PFSK-1 (cell line): ENCODE measurements around the gene CCSER2.

Experiments used
- FOXP2 ChIP-seq: optimal IDR thresholded peaks from 2 replicates; pipeline ENCODE3; 2011; ENCODE audit warnings: borderline replicate concordance, control low read depth, inconsistent platforms; ENCODE audit not compliant: insufficient read depth; ENCODE audit errors: extremely low read length, extremely low read depth
- POLR2AphosphoS5 ChIP-seq: IDR thresholded peaks from 2 replicates; pipeline ENCODE4 v1.6.1; 2012; ENCODE audit warnings: low read depth, mild to moderate bottlenecking, control low read depth, low read length, moderate library complexity
- TF ChIP-seq, protein P1 (sequence below), 2 experiments: IDR thresholded peaks; 2 replicates each; pipeline versions ENCODE4 v1.6.1 to v1.8.0; 2011 to 2012; ENCODE audit warnings: low read depth in 2 of 2, low read length in 2 of 2, control low read depth in 1 of 2, inconsistent platforms in 1 of 2, mild to moderate bottlenecking in 1 of 2, moderate library complexity in 1 of 2; ENCODE audit not compliant: insufficient read depth in 1 of 2

DNA sequence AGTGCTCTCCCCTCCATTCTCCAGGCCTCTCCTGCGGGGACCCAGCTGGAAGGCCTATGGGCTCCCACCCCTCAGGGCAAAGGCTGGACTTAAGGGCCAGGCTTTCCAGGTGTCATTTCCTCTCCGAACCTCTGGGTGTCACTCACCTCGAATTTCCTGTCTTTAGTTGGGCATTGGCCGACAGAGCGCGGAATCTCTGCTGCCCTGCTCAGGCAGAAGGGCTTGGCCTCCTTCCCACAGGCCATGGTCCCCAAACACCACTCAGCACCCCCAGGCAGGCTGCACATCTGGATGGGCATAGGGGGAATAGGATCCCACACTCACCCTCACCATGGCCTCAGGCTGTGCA, 212.9 kb downstream of the CCSER2 start:
- no peak for TF ChIP-seq POLR2AphosphoS5
- TF ChIP-seq, protein P1, sequence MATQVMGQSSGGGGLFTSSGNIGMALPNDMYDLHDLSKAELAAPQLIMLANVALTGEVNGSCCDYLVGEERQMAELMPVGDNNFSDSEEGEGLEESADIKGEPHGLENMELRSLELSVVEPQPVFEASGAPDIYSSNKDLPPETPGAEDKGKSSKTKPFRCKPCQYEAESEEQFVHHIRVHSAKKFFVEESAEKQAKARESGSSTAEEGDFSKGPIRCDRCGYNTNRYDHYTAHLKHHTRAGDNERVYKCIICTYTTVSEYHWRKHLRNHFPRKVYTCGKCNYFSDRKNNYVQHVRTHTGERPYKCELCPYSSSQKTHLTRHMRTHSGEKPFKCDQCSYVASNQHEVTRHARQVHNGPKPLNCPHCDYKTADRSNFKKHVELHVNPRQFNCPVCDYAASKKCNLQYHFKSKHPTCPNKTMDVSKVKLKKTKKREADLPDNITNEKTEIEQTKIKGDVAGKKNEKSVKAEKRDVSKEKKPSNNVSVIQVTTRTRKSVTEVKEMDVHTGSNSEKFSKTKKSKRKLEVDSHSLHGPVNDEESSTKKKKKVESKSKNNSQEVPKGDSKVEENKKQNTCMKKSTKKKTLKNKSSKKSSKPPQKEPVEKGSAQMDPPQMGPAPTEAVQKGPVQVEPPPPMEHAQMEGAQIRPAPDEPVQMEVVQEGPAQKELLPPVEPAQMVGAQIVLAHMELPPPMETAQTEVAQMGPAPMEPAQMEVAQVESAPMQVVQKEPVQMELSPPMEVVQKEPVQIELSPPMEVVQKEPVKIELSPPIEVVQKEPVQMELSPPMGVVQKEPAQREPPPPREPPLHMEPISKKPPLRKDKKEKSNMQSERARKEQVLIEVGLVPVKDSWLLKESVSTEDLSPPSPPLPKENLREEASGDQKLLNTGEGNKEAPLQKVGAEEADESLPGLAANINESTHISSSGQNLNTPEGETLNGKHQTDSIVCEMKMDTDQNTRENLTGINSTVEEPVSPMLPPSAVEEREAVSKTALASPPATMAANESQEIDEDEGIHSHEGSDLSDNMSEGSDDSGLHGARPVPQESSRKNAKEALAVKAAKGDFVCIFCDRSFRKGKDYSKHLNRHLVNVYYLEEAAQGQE (IDR thresholded peaks at IDR 0.05; ENCODE audit: insufficient read depth in 1 of 2, low read depth in 2 of 2, low read length in 2 of 2), result no peak
- TF ChIP-seq FOXP2, result no peak
